DND-41 (cell line): ENCODE measurements around the gene NFKBIE.

Experiments
- EZH2 ChIP-seq: IDR thresholded peaks from 3 replicates; pipeline ENCODE4 v1.6.1; 2012; ENCODE audit warnings: borderline replicate concordance, low read depth, mild to moderate bottlenecking, moderate library complexity, low read length, inconsistent platforms; ENCODE audit not compliant: severe bottlenecking
- TF ChIP-seq, protein P1 (sequence below): IDR thresholded peaks from 2 replicates; pipeline ENCODE4 v1.5.1; 2012; ENCODE audit warnings: borderline replicate concordance, low read length, moderate library complexity, mild to moderate bottlenecking; ENCODE audit not compliant: poor library complexity, severe bottlenecking; ENCODE audit errors: extremely low read depth

DNA sequence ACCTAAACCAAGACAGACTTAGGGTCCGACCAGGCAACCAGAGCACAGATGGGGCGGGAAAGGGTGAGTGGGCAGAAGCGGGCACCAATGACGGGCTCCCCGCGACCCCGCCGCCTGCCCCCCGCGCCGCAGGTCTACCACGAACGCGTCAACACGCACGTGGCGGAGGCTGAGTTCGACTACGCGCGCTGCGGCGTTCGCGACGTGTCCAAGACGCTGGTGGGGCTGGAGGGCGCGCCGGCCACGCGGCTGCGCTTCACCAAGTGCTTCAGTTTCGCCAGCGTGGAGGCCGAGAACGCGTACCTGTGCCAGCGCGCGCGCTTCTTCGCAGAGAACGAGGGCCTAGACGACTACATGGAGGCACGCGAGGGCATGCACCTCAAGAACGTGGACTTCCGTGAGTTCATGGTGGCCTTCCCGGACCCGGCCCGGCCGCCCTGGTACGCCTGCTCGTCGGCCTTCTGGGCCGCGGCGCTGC is 10.0 kb upstream of the NFKBIE start:
- TF ChIP-seq, protein P1, sequence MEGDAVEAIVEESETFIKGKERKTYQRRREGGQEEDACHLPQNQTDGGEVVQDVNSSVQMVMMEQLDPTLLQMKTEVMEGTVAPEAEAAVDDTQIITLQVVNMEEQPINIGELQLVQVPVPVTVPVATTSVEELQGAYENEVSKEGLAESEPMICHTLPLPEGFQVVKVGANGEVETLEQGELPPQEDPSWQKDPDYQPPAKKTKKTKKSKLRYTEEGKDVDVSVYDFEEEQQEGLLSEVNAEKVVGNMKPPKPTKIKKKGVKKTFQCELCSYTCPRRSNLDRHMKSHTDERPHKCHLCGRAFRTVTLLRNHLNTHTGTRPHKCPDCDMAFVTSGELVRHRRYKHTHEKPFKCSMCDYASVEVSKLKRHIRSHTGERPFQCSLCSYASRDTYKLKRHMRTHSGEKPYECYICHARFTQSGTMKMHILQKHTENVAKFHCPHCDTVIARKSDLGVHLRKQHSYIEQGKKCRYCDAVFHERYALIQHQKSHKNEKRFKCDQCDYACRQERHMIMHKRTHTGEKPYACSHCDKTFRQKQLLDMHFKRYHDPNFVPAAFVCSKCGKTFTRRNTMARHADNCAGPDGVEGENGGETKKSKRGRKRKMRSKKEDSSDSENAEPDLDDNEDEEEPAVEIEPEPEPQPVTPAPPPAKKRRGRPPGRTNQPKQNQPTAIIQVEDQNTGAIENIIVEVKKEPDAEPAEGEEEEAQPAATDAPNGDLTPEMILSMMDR, result no peak
- TF ChIP-seq EZH2, result no peak
